Measurements from ENCODE around the gene EOLA2. TPM values are rescaled to one million over a fixed set of nuclear protein-coding genes. Genes with fewer than 3 reads are reported as not detected.
"Not testable (repeated sequence)": the region's sequence is repeated elsewhere in the genome, so short reads cannot be mapped to it uniquely, and the experiment has no call there.

EOLA2 gene
- total RNA-seq, 4 donors from 2014 or later: 16.0 to 22.5 (median 19.3) TPM

GRCh38 chrX:149938881-149939654, 777 bp upstream of the EOLA2 start:
- intact Hi-C loops (cut with DNase I; ENCODE audit: low total_unique reads): no loop called here
- peak; percentile 93 to 99 for DNase-seq (ENCODE audit: low spot score in 2 of 2)
- WGBS, 2 donors: 2 to 53% methylated on average over 13 to 33 of the region's 50 CpGs
- TF ChIP-seq POLR2A (IDR thresholded peaks at IDR 0.05) (no peak), CTCF (IDR thresholded peaks at IDR 0.05) (no peak)
- no peak overlapping the region for H3K4me3 ChIP-seq (ENCODE audit: low read depth, poor library complexity, severe bottlenecking)

DNA sequence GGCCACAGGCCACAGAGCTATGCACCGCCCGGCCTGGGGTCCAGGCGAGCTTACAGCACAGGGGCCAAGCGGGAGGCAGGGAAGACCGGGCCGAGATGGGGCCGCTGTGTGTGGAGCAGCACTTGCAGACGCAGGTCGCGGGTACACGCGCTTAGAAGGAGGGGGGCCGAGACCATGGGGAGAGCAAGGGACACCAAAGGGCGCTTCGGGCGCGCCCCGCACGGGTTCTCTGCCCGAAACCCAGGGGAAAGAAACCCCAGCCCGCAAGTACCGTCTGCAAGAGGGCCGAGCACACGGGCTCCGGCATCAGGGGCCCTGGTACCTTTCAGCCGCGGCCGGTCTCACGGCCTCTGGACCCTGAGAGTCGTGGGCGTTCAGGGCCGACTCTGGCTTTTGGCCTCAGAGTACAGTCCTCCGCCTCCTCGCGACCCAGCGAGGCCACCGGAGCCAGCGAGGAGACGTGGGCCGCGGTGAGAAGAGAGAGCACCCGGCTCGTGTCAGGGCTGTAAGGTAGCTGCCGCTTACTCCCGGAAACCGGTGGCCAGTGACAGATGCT, 342 bp downstream of the EOLA2 start:
- WGBS, 2 donors: 1 to 67% methylated on average over 16 to 46 of the region's 46 CpGs
- peak in 1 of 2 donors; percentile 88 for DNase-seq (ENCODE audit: low spot score in 2 of 2)
- intact Hi-C loops (cut with DNase I; ENCODE audit: low total_unique reads): no loop called here
- TF ChIP-seq CTCF (IDR thresholded peaks at IDR 0.05) (no peak), POLR2A (IDR thresholded peaks at IDR 0.05) (no peak)
- peak overlapping the region; percentile 43 for H3K4me3 ChIP-seq (ENCODE audit: low read depth, poor library complexity, severe bottlenecking)

- H3K4me3 ChIP-seq (ENCODE audit: low read depth, poor library complexity, severe bottlenecking); intact Hi-C loops (cut with DNase I; ENCODE audit: low total_unique reads); DNase-seq (ENCODE audit: low spot score in 2 of 2): not testable (repeated sequence)
- WGBS, 2 donors: 42 to 60% methylated on average over 5 of the region's 5 CpGs
These were observed 963 bp downstream of the EOLA2 start for GRCh38 chrX:149937328-149937727.

GRCh38 chrX:149933547-149933946, 4.7 kb downstream of the EOLA2 start:
- 77 to 80% methylated on average over 1 to 19 of the region's 21 CpGs for WGBS, 2 donors
- H3K4me3 ChIP-seq (ENCODE audit: low read depth, poor library complexity, severe bottlenecking); DNase-seq (ENCODE audit: low spot score in 2 of 2); intact Hi-C loops (cut with DNase I; ENCODE audit: low total_unique reads): not testable (repeated sequence)

DNA sequence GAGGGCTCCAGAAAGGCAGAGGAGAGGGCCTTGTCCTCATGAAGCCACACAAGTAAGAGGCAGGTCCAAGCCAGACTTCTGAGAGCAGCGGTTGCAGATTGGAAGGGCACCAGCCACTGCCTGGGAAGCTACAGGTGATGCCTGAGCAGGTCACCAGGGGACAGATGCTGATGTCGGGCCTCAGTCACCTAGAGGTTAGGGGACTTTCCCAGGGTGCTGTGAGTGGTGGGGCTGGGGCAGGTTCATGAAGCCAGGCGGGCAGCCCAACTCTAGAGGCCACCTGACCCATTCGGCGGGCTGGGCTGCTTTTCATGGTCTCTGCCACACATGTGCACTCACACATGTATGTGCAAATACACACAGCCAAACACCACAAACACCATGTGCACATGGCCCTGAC, 5.3 kb downstream of the EOLA2 start:
- intact Hi-C loops (cut with DNase I; ENCODE audit: low total_unique reads): not testable (repeated sequence)
- no CpG with 5 or more reads among the region's 5 CpGs for whole genome bisulfite sequencing, 2 donors

DNA sequence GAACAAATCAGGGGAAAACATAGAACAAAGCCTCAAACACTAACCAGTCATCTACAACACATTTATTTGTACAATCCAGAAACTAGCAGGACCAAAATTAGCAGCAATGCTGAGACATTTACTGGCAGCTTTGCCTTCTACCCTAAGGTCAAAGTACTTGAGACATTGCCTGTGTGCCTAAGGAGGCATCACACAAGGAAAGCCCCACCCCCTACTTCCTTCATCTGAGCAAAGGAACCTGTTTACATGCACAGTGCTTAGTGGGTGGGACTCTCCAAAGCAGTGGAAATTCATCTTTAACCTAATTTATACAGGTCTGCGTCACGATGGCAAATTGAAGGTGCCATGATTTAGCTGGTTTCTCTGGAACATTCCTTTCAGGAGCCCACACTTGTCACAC, 6.1 kb downstream of the EOLA2 start:
- 21 to 81% methylated on average over 2 of the region's 2 CpGs for WGBS, 2 donors
- DNase-seq (ENCODE audit: low spot score in 2 of 2); intact Hi-C loops (cut with DNase I; ENCODE audit: low total_unique reads); H3K4me3 ChIP-seq (ENCODE audit: low read depth, poor library complexity, severe bottlenecking): not testable (repeated sequence)

More for the DNA sequence above, 5.3 kb downstream of the EOLA2 start:
- DNase-seq (ENCODE audit: low spot score in 2 of 2); H3K4me3 ChIP-seq (ENCODE audit: low read depth, poor library complexity, severe bottlenecking): not testable (repeated sequence)

- H3K4me3 ChIP-seq (ENCODE audit: low read depth, poor library complexity, severe bottlenecking); intact Hi-C loops (cut with DNase I; ENCODE audit: low total_unique reads); DNase-seq (ENCODE audit: low spot score in 2 of 2): not testable (repeated sequence)
- WGBS, 2 donors: 22 to 50% methylated on average over 1 of the region's 4 CpGs
These were observed 6.9 kb downstream of the EOLA2 start for GRCh38 chrX:149931355-149931754.

- intact Hi-C loops (cut with DNase I; ENCODE audit: low total_unique reads); DNase-seq (ENCODE audit: low spot score in 2 of 2); H3K4me3 ChIP-seq (ENCODE audit: low read depth, poor library complexity, severe bottlenecking): not testable (repeated sequence)
- WGBS, 2 donors: no CpG with 5 or more reads among the region's 7 CpGs
These were observed 8.9 kb downstream of the EOLA2 start, which contains the start of gene HSFX4 for GRCh38 chrX:149929400-149929799. Gene HSFX4, plus strand, starts transcription at chrX:149929573. Its CDS starts 72 bp downstream, at chrX:149929645.

- H3K4me3 ChIP-seq (ENCODE audit: low read depth, poor library complexity, severe bottlenecking); DNase-seq (ENCODE audit: low spot score in 2 of 2); intact Hi-C loops (cut with DNase I; ENCODE audit: low total_unique reads): not testable (repeated sequence)
- WGBS, 2 donors: no CpG with 5 or more reads among the region's 1 CpG
These were observed 9.7 kb downstream of the EOLA2 start for GRCh38 chrX:149928635-149929034.

DNA sequence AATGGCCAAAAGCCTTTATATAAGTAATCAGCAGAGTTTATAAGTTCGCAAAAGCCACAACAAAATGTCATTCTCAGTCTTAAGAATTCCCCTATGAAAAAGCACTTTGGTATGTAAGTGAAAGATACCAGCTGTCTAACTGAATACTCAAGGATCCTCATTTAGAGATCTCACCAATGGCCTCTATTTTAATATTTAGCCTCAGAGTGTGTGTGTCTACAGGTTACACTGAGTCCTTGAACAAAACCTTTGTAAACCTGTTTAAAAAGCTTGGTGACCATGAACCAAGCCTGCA, 10.4 kb downstream of the EOLA2 start:
- not testable (repeated sequence) for DNase-seq (ENCODE audit: low spot score in 2 of 2)

DNA sequence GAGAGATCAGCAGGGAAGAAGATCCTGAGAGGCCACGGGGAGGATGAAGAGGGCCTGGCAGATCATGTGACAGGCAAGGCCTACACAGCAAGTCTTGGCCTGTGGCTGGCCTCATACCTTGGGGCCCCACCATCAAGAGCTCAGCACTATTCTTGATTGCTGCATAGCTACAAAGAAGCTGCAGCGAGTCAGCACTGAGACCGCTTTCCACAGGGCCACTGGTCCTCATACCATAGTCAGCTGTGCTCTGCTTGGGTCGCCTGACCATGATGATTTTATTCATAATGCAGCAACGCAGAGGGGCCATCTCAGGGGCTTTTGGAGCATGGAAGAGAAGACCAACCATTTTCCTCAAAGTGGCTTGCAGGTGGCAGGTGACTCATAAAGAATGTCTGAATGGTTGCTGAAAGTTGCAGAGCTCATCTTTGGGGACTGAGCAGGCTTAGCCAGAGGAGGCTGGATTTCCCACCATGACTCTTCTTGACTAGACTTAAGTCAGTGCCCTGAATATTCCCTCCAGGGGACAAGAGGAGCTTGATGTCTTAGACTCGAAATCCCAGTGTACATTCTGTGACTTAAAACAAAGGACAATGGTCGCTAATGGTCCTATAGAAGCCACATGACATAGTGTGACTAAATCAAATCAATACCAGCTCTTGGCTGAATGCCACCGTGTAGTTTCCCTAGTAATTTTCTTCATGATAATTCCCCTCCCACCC, 10.9 kb downstream of the EOLA2 start:
- H3K4me3 ChIP-seq (ENCODE audit: low read depth, poor library complexity, severe bottlenecking); intact Hi-C loops (cut with DNase I; ENCODE audit: low total_unique reads); DNase-seq (ENCODE audit: low spot score in 2 of 2): not testable (repeated sequence)
- no CpG with 5 or more reads among the region's 8 CpGs for WGBS, 2 donors

More for the DNA sequence above, 10.4 kb downstream of the EOLA2 start:
- H3K4me3 ChIP-seq (ENCODE audit: low read depth, poor library complexity, severe bottlenecking); intact Hi-C loops (cut with DNase I; ENCODE audit: low total_unique reads): not testable (repeated sequence)
- no CpG with 5 or more reads among the region's 1 CpG for WGBS, 2 donors

GRCh38 chrX:149924434-149924833, 13.9 kb downstream of the EOLA2 start:
- H3K4me3 ChIP-seq (ENCODE audit: low read depth, poor library complexity, severe bottlenecking); intact Hi-C loops (cut with DNase I; ENCODE audit: low total_unique reads); DNase-seq (ENCODE audit: low spot score in 2 of 2): not testable (repeated sequence)
- no CpG with 5 or more reads among the region's 5 CpGs for WGBS, 2 donors

DNA sequence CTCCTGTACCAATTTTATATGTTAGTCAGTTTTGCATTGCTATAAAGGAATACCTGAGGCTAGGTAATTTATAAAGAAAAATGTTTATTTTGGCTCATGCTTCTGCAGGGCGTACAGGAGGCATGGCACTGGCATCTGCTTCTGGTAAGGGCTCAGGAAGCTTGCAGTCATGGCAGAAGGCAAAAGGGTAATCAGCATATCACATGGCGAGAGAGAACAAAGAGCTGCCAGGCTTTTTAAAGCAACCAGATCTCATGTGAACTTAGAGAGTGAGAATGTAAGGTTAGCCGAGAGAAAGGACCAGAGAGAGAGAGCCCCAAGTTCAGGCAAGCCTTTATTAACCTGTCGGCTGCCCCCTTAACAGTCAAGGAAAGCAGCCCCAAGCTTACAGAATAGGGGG, 14.5 kb downstream of the EOLA2 start:
- DNase-seq (ENCODE audit: low spot score in 2 of 2); H3K4me3 ChIP-seq (ENCODE audit: low read depth, poor library complexity, severe bottlenecking); intact Hi-C loops (cut with DNase I; ENCODE audit: low total_unique reads): not testable (repeated sequence)
- no CpG with 5 or more reads among the region's 4 CpGs for WGBS, 2 donors
